Measurements from ENCODE around the gene PFN2.

Gene PFN2

GRCh38 chr3:149933008-149933407 is 37.7 kb downstream of the PFN2 start:
- Histone ChIP-seq H3K9me3 (ENCODE audit: control insufficient read depth, insufficient read depth, low read length) (0 out of 2 replicates have a peak, but pooled peaks cover 4% of the 10 kb centered on the region), H3K9me2 (replicated peaks; ENCODE audit: control insufficient read depth, low read length) (no peaks in the 10 kb centered on the region), H3K4me3 (ENCODE audit: low read length) (no peak overlapping the region), H3K79me2 (ENCODE audit: control insufficient read depth, low read length) (no peaks in the 10 kb centered on the region; the same call in 1 of the 2 replicates), H3K36me3 (ENCODE audit: control insufficient read depth, low read length) (peaks cover 11% of the 10 kb centered on the region), H4K20me1 (ENCODE audit: control insufficient read depth, insufficient read depth, low read depth, low read length) (no peaks in the 10 kb centered on the region), H3K4me2 (ENCODE audit: low read length) (no peak overlapping the region), H3K27ac (ENCODE audit: low read depth, low read length) (no peak overlapping the region), H3F3A (ENCODE audit: control insufficient read depth, insufficient read depth) (no peaks in the 10 kb centered on the region), H3K27me3 (ENCODE audit: control insufficient read depth, low read length) (no peaks in the 10 kb centered on the region), H3K4me1 (ENCODE audit: control insufficient read depth, low read length) (no peaks in the 10 kb centered on the region)
- TF ChIP-seq EZH2phosphoT487 (IDR thresholded peaks at IDR 0.05; ENCODE audit: borderline replicate concordance, low read length) (no peak), CTCF (IDR thresholded peaks at IDR 0.05; ENCODE audit: low read depth, low read length, poor library complexity, severe bottlenecking) (no peak)

GRCh38 chr3:149920119-149920518 is 50.6 kb downstream of the PFN2 start:
- Histone ChIP-seq H3K27me3 (ENCODE audit: control insufficient read depth, low read length) (no peaks in the 10 kb centered on the region), H3K4me3 (ENCODE audit: low read length) (no peak overlapping the region), H3K36me3 (ENCODE audit: control insufficient read depth, low read length) (peaks cover 9% of the 10 kb centered on the region), H4K20me1 (ENCODE audit: control insufficient read depth, insufficient read depth, low read depth, low read length) (no peaks in the 10 kb centered on the region), H3K27ac (ENCODE audit: low read depth, low read length) (no peak overlapping the region), H3K9me3 (ENCODE audit: control insufficient read depth, insufficient read depth, low read length) (no peaks in the 10 kb centered on the region), H3K9me2 (replicated peaks; ENCODE audit: control insufficient read depth, low read length) (no peaks in the 10 kb centered on the region), H3F3A (ENCODE audit: control insufficient read depth, insufficient read depth) (no peaks in the 10 kb centered on the region), H3K79me2 (ENCODE audit: control insufficient read depth, low read length) (no peaks in the 10 kb centered on the region), H3K4me2 (ENCODE audit: low read length) (no peak overlapping the region), H3K4me1 (ENCODE audit: control insufficient read depth, low read length) (peaks cover 5% of the 10 kb centered on the region)
- no peak for TF ChIP-seq EZH2phosphoT487 (IDR thresholded peaks at IDR 0.05; ENCODE audit: borderline replicate concordance, low read length)
- no peak for TF ChIP-seq CTCF (IDR thresholded peaks at IDR 0.05; ENCODE audit: low read depth, low read length, poor library complexity, severe bottlenecking)

- Histone ChIP-seq H3K9me2 (replicated peaks; ENCODE audit: control insufficient read depth, low read length) (no peaks in the 10 kb centered on the region), H3K36me3 (ENCODE audit: control insufficient read depth, low read length) (peaks cover 9% of the 10 kb centered on the region), H3K27ac (ENCODE audit: low read depth, low read length) (no peak overlapping the region), H4K20me1 (ENCODE audit: control insufficient read depth, insufficient read depth, low read depth, low read length) (no peaks in the 10 kb centered on the region), H3F3A (ENCODE audit: control insufficient read depth, insufficient read depth) (no peaks in the 10 kb centered on the region), H3K4me3 (ENCODE audit: low read length) (no peak overlapping the region), H3K4me1 (ENCODE audit: control insufficient read depth, low read length) (peaks cover 5% of the 10 kb centered on the region), H3K27me3 (ENCODE audit: control insufficient read depth, low read length) (no peaks in the 10 kb centered on the region), H3K4me2 (ENCODE audit: low read length) (no peak overlapping the region), H3K79me2 (ENCODE audit: control insufficient read depth, low read length) (no peaks in the 10 kb centered on the region), H3K9me3 (ENCODE audit: control insufficient read depth, insufficient read depth, low read length) (no peaks in the 10 kb centered on the region)
- TF ChIP-seq CTCF (IDR thresholded peaks at IDR 0.05; ENCODE audit: low read depth, low read length, poor library complexity, severe bottlenecking): no peak
- no peak for TF ChIP-seq EZH2phosphoT487 (IDR thresholded peaks at IDR 0.05; ENCODE audit: borderline replicate concordance, low read length)
Observed at GRCh38 chr3:149919509-149919908, 51.2 kb downstream of the PFN2 start.

All from DOHH2 (cell line).